Pulmonary artery endothelial cell (primary cell): ENCODE data around the gene KLF1. TPM values are rescaled to one million over a fixed set of nuclear protein-coding genes. Genes with fewer than 3 reads are reported as not detected.
A peak's percentile ranks its signal among the peaks of the same experiment; 100 is the strongest.
"Not testable (repeated sequence)": the region's sequence is repeated elsewhere in the genome, so short reads cannot be mapped to it uniquely, and the experiment has no call there.

Source experiments
- DNase-seq: peaks from one replicate; pipeline ENCODE4 v3.0.0-alpha.2; 2011; ENCODE audit warnings: low read depth, low spot score
- total RNA-seq: library from RNA; depleted of rRNA; stranded (reverse); fragments of >200 nt; gene quantifications from 2 replicates; pipeline ENCODE4 v1.2.3, GENCODE V29; 2014

The KLF1 gene
- not detected in 2 replicates for total RNA-seq

GRCh38 chr19:12886969-12887747 lies at the start of gene KLF1:
Gene KLF1 (minus strand): TSS chr19:12887201. CDS start chr19:12887140, 61 bp downstream.
- DNase-seq: no peak

DNA sequence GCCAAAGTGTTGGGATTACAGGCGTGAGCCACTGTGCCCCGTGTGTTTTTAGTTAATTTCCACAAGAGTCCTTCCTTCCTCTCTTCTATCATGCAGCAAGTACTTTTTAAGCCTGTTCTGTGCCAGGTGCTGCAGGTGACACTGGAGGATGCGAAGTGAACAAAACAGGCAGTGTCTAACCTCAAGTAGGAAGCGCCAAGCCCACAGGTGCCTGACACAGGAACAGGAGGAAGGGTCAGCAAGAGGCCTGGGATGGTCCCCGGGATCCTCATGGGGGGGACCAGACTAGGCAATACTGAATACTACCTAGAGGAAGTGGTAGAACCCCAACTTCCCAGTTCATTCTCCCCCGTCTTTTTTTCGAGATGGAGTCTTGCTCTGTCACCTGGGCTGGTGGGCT lies 49.6 kb upstream of the KLF1 start:
- no peak for DNase-seq

DNA sequence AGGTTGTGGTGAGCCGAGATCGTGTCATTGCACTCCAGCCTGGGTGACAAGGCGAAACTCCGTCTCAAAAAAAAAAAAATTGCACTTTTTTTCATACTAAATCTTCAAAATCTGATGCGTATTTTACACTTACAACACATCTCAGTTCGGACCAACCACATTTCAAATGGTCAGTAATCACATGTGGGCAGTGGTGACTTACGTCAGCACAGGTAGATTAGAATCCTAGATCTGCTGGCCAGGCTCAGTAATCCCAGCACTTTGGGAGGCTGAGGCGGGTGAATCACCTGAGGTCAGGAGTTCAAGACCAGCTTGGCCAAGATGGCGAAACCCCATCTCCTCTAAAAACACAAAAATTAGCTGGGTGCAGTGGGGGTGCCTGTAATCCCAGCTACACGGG lies 48.1 kb upstream of the KLF1 start:
- no peak for DNase-seq

- DNase-seq: peak; percentile 76
Measured at GRCh38 chr19:12933287-12934072, 46.5 kb upstream of the KLF1 start, which contains the start of gene FARSA. Gene FARSA (minus strand): TSS chr19:12933711. CDS start chr19:12933696, 15 bp downstream.

- DNase-seq: no peak
Measured at GRCh38 chr19:12932392-12933286, 45.6 kb upstream of the KLF1 start.

GRCh38 chr19:12930002-12930645 lies 43.1 kb upstream of the KLF1 start:
- no peak for DNase-seq

DNA sequence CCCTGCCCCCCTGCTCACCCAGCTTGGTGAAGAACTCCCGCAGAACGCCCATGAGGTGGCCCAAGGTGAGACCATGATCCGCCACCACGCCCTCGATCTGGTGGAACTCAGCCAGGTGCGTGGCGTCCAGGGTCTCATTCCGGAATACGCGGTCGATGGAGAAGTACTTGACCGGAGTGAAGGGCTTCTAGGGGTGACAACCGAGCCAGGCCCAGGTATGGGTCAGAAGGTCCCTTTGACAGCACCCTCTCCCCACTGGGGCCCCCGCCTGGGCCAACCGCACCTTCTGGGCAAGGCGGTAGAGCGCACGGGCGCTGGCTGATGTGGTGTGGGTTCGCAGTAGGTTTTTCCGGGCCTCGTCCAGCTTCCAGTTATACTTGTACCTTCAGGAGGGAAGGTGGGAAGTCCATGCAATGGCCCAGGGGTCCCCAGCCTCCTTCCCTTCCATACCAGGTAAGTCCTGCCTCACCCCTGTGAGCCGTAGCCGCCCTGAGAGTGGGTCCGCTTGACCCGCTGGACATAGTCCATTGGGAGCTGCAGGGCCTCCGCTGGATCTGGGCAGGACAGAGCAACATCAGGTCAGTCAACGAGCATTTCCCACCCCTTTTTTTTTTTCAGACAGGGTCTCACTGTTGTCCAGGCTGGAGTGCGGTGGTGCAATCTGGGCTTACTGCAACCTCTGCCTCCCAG lies 37.8 kb upstream of the KLF1 start:
- DNase-seq: no peak

DNA sequence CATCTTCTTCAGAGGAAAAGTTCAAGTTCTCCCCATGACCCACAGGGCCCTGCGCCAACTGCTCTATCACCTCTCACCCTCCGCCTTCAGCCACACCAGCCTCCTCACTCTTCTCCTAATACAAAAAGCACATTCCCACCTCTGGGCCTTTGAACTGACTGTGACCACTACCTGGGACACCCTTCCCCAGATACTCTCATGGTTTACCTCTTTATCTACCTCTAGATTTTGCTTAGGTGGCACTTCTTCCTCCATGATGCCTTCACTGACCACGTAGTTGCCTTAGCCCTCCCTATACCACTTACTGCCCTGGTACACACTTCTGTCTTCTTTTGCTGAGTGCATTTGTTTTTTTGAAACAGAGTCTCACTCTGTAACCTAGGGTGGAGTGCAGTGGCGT lies 36.0 kb upstream of the KLF1 start:
- DNase-seq: no peak

- DNase-seq: no peak
Measured at GRCh38 chr19:12921047-12921446, 34.0 kb upstream of the KLF1 start.

- DNase-seq: no peak
Measured at GRCh38 chr19:12918253-12918652, 31.3 kb upstream of the KLF1 start.

DNA sequence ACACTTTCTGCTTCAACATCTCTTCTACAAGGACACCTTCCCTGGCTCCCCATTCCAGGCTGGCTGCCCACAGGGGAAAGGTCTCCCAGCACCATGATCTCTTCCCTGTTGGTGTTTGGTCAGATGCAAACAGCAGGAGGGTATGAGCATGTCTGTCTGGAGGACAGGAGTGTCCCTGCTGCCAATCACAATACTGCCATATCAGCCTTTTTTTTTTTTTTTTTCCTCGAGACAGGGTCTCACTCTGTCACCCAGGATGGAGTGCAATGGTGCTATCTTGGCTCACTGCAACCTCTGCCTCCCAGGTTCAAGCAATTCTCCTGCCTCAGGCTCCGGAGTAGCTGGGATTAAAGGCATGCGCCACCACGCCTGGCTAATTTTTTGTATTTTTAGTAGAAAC lies 28.9 kb upstream of the KLF1 start:
- DNase-seq: not testable (repeated sequence)

DNA sequence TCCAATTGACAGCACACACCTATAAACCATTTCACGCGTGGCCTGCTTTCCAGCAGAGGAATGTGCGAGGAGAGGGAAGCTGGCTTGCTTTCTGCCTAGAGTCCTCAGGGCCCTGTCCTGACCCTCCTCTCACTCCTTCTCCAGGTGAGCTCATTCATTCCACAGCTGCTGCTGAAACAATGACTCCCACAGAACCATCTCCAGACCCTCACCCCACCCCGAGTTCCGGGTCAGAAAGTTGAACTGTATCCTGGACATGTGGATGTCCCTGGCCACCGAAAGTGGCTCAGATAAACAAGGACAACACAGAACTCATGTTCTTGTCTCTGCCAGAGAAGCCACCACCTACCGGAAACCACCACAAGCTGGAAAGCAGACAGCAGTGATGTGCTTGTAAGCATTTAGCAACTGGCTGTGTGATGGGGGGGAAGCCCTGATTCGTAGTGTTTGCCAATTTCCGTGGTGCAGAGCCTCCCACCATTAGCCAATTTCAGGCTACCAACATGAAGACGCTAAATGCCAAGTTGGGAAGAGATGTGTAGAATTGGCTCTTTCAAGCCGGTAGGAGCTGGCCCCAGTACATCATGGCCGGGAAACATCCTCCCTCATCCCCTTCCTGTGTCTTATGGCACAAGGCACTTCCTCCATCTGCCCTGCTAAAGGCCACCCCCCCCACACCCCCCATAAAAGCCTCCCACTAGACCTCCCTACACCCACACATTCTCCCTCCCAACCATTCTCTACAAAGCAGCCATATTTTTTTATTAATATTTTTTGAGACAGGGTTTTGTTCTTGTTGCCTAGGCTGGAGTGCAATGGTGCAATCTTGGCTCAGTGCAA lies 27.1 kb upstream of the KLF1 start:
- DNase-seq: no peak

DNA sequence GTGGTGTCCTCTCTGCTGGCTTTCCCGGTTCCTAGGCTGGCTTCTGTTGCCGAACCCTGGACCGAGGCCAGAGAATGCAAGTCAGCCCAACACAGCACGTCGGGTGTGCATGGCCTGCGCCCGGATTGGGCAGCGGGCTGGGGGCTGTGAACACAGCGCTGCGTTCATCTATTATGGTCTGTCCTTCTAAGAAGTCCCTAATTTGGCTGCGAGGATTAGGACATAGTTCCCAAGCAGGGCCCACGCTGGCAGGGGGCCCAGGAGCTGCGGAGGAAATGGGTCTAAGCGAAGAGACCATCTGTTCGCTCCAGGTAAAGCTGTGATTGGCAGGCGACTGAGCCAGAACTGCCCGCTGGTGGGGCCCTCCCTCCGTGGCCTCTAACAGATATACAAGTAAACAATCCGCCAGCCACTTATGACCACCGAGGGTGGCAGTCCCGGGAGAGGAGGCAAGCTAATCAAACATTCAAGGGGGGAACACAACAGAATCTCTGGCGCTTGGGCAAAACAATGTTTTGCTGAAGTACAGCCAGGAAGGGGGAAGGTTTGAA lies 26.1 kb upstream of the KLF1 start:
- no peak for DNase-seq

GRCh38 chr19:12912571-12912970 lies 25.6 kb upstream of the KLF1 start:
- no peak for DNase-seq

- DNase-seq: no peak
Measured at GRCh38 chr19:12907166-12907565, 20.2 kb upstream of the KLF1 start.

- no peak for DNase-seq
Measured at GRCh38 chr19:12899891-12900518, 13.0 kb upstream of the KLF1 start.

DNA sequence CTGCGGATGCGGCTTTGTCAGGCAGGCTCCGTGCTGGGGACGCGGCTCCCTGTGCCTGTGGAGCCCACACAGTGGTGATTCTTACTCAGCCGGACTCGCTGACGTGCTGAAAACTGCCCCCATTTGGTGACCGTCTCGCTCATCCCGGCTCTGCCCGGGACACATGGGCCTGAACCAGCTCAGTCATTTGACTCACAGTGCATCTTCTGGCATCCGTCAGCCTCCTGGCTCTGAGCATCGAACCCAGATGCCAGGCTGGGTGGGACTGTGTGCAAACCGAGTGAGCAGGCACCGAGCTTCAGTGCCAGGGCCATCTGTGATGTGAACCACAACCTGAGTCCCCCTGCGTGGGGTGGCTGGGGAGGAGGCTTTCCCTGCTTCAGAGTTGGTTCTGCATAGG lies 9.5 kb upstream of the KLF1 start:
- no peak for DNase-seq

- DNase-seq: no peak
Measured at GRCh38 chr19:12893582-12893981, 6.6 kb upstream of the KLF1 start.

DNA sequence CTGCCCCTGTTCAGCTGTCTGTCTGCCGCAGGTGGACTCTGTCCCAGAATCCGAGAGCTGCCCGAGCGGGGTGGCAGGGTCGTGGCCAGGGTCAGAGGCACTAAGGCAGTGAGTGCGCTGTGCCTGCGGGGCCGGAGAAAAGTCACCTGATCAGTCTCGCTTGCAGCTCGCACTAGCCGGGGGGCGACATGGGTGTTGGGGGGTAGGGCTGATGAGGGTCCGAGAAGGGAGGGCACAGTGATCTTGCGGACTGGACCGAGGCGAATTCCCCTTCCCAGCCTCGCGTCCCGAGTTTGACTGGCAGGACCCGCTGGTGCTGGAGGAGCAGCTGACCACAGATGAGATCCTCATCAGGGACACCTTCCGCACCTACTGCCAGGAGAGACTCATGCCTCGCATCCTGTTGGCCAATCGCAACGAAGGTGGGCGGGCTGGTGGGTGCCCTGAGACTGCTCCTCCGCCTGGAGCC lies 4.6 kb upstream of the KLF1 start:
- DNase-seq: no peak
